ENCODE results near the gene SEPTIN7.

Gene SEPTIN7

GRCh38 chr7:35802649-35803048, 1.8 kb downstream of the SEPTIN7 start:
- no peak overlapping the region for H2AFZ ChIP-seq (ENCODE audit: low read length)
- H3K9me2 ChIP-seq (ENCODE audit: low read depth, low read length), result no peaks in the 10 kb centered on the region
- peaks cover 59% of the 10 kb centered on the region for H3K79me2 ChIP-seq (ENCODE audit: insufficient read depth, low read length)
- peaks cover 42% of the 10 kb centered on the region for H3K4me1 ChIP-seq (ENCODE audit: insufficient read depth, low read length, severe bottlenecking)
- H3K9ac ChIP-seq (ENCODE audit: low read length), result peak overlapping the region; percentile 87
- peak overlapping the region; percentile 83 for H3K4me2 ChIP-seq (ENCODE audit: low read length)
- peak overlapping the region; percentile 85 for H3K27ac ChIP-seq (ENCODE audit: low read depth, low read length, poor library complexity, severe bottlenecking)
- no peak for TF ChIP-seq CTCF (IDR thresholded peaks at IDR 0.05; ENCODE audit: low read length)
- TF ChIP-seq EZH2 (IDR thresholded peaks at IDR 0.05; ENCODE audit: borderline replicate concordance, low read length), result no peak
- H3K9me3 ChIP-seq (ENCODE audit: low read length), result no peaks in the 10 kb centered on the region
- peak overlapping the region; percentile 81 for H3K4me3 ChIP-seq (ENCODE audit: low read depth, low read length, poor library complexity, severe bottlenecking)
- H3F3A ChIP-seq (ENCODE audit: insufficient read depth, low read length), result no peaks in the 10 kb centered on the region
- no peaks in the 10 kb centered on the region for H3K27me3 ChIP-seq (ENCODE audit: insufficient read depth, low read length)
- H3K36me3 ChIP-seq (ENCODE audit: insufficient read depth, low read length), result peaks cover 22% of the 10 kb centered on the region
- no peaks in the 10 kb centered on the region for H4K20me1 ChIP-seq (ENCODE audit: insufficient read depth, low read length)

- Histone ChIP-seq H2AFZ (ENCODE audit: low read length) (no peak overlapping the region), H3K9me2 (ENCODE audit: low read depth, low read length) (no peaks in the 10 kb centered on the region), H3K4me3 (ENCODE audit: low read depth, low read length, poor library complexity, severe bottlenecking) (no peak overlapping the region), H3K36me3 (ENCODE audit: insufficient read depth, low read length) (peaks cover 37% of the 10 kb centered on the region), H3K27me3 (ENCODE audit: insufficient read depth, low read length) (no peaks in the 10 kb centered on the region), H3K4me2 (ENCODE audit: low read length) (peak overlapping the region; percentile 83; the same call in 1 of the 2 replicates), H3F3A (ENCODE audit: insufficient read depth, low read length) (no peaks in the 10 kb centered on the region), H3K79me2 (ENCODE audit: insufficient read depth, low read length) (peaks cover 77% of the 10 kb centered on the region), H4K20me1 (ENCODE audit: insufficient read depth, low read length) (no peaks in the 10 kb centered on the region), H3K9me3 (ENCODE audit: low read length) (peaks cover 11% of the 10 kb centered on the region), H3K4me1 (ENCODE audit: insufficient read depth, low read length, severe bottlenecking) (peaks cover 36% of the 10 kb centered on the region), H3K27ac (ENCODE audit: low read depth, low read length, poor library complexity, severe bottlenecking) (no peak overlapping the region), H3K9ac (ENCODE audit: low read length) (no peak overlapping the region)
- TF ChIP-seq CTCF (IDR thresholded peaks at IDR 0.05; ENCODE audit: low read length) (no peak), EZH2 (IDR thresholded peaks at IDR 0.05; ENCODE audit: borderline replicate concordance, low read length) (no peak)
These were observed 3.5 kb downstream of the SEPTIN7 start for GRCh38 chr7:35804231-35804970.

DNA sequence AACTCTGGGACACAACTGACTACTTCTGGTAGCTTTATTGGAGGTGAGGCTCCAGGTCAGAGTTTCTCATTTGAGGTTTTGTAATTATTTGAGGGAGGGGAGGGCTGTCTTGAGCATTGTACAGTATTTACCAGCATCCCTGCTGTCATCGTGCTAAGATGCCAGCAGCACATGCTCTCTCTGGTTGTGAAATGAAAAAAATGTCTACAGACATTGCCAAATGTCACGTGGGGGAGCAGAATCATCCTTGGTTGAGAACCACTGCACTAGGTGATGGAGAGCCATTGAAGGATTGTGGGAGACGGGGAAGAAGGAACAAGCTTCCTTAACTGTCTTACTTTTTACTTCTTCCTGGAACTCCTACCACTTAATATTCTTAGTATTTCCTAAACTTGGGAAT, 5.0 kb downstream of the SEPTIN7 start:
- H3K36me3 ChIP-seq (ENCODE audit: insufficient read depth, low read length), result peaks cover 48% of the 10 kb centered on the region
- no peak overlapping the region for H3K27ac ChIP-seq (ENCODE audit: low read depth, low read length, poor library complexity, severe bottlenecking)
- no peaks in the 10 kb centered on the region for H4K20me1 ChIP-seq (ENCODE audit: insufficient read depth, low read length)
- no peaks in the 10 kb centered on the region for H3F3A ChIP-seq (ENCODE audit: insufficient read depth, low read length)
- no peak overlapping the region for H3K9ac ChIP-seq (ENCODE audit: low read length)
- no peak overlapping the region for H2AFZ ChIP-seq (ENCODE audit: low read length)
- H3K4me3 ChIP-seq (ENCODE audit: low read depth, low read length, poor library complexity, severe bottlenecking), result no peak overlapping the region
- H3K9me3 ChIP-seq (ENCODE audit: low read length), result peaks cover 18% of the 10 kb centered on the region
- peaks cover 30% of the 10 kb centered on the region for H3K4me1 ChIP-seq (ENCODE audit: insufficient read depth, low read length, severe bottlenecking)
- no peaks in the 10 kb centered on the region for H3K9me2 ChIP-seq (ENCODE audit: low read depth, low read length)
- no peaks in the 10 kb centered on the region for H3K27me3 ChIP-seq (ENCODE audit: insufficient read depth, low read length)
- H3K79me2 ChIP-seq (ENCODE audit: insufficient read depth, low read length), result peaks cover 91% of the 10 kb centered on the region
- TF ChIP-seq CTCF (IDR thresholded peaks at IDR 0.05; ENCODE audit: low read length) (no peak), EZH2 (IDR thresholded peaks at IDR 0.05; ENCODE audit: borderline replicate concordance, low read length) (no peak)
- 0 out of 2 replicates have a peak overlapping the region, but pooled peaks have one; percentile 3 for H3K4me2 ChIP-seq (ENCODE audit: low read length)

Data from OCI-LY1 (cell line).